NCI-H2171 (cell line): ENCODE data around the gene KDM3A.

ENCODE experiments used
- DNase-seq: peaks from one replicate; lab custom pipeline; 2025; lab: John Stamatoyannopoulos, UW

Gene KDM3A

DNA sequence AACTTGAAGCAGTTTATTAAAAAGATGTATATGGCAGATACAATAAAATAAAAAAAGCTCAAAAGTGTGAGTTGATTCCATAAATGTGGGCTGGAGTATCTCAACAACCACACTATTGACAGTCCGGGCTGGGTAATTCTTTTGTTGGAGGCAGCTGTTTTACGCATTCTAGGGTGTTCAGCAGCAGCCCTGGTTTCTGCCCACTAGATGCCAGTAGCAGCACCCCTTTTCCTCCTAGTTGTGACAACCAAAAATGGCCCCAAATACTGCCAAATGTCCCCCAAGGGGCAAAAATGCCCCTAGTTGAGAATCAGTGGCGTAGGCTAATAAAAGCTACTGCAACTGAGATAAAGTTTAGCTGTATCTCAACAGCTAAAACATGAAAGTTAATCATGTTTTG lies 77.3 kb downstream of the KDM3A start:
- no peak for DNase-seq

DNA sequence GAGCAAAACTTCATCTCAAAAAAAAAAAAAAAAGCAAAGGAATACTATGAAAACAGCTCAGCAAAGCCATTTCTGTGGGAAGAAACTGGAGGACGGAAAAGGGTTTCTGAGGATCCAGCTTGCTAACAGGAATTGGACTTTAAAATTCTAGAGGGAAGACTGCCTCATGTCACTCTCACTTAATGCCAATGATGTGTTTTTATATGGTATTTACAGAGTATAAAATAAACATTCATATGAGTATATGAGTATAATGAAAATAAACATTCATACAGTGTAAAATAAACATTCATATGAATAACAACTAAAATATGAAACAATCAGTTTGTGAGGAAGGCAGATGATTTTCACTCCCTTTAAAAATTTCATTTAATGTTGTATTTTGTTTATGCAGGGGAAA lies 78.2 kb downstream of the KDM3A start:
- no peak for DNase-seq

- no peak for DNase-seq
These were observed 79.0 kb downstream of the KDM3A start for GRCh38 chr2:86520153-86520552.

- no peak for DNase-seq
These were observed 80.8 kb downstream of the KDM3A start for GRCh38 chr2:86521922-86522321.

GRCh38 chr2:86522711-86523110 lies 81.5 kb downstream of the KDM3A start:
- DNase-seq = no peak

DNA sequence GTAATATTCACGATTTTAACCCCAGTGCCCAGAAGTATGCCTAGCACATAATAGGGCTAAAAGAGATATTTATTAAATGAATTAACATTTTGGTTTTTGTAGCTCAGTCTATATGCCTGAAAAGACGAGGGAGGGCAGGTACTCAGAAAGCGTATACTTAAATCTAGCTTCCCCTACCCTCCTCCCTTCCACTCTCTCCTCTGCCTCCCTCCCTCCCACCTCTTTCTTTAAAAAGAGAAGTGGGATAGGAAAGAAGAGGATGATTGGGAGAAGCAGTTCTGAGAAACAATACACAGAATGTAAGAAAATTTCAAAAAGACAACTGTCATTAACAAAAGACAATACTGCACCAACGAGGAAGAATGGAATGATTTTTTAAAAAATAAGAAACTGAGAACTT lies 82.3 kb downstream of the KDM3A start:
- DNase-seq = no peak

DNA sequence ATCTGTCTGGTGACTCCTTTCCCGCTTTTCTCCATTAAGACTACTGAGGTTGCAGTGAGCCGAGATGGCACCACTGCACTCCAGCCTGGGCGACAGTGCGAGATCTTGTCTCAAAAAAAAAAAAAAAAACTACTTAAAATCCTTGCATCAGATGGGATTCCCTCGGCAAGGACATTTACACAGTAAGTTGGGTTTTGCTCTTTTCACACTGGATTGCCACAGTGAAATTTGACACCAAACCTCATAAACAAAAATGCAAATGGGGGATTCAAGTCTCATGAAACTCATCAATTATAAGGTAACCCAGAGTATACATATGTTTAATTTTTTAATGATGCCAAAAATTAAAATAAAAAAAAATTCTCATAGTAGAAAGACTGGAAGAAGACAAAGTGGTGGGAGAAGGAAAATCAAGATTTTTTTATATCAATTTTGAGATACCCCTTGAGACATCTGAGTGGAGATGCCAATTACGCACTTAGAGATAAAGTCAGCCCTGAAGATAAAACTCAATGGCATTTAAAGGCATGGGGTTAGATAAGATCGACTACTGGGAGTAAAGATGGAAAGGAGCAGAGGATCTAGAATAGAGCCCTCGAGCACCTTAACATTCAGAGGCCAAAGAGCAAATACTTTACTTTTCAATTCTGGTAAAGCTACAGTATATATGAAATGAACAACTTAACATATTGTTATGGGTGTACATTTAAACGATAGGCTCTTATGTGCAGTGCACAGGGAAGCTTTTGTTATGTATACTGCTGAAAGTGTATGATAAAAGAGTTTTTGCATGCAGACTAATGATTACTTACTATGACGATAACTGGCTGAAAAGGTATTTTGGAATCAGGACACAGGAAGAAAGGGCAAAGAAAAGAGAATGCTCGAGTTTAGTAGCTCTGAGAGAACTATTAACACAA lies 84.5 kb downstream of the KDM3A start:
- DNase-seq = no peak

DNA sequence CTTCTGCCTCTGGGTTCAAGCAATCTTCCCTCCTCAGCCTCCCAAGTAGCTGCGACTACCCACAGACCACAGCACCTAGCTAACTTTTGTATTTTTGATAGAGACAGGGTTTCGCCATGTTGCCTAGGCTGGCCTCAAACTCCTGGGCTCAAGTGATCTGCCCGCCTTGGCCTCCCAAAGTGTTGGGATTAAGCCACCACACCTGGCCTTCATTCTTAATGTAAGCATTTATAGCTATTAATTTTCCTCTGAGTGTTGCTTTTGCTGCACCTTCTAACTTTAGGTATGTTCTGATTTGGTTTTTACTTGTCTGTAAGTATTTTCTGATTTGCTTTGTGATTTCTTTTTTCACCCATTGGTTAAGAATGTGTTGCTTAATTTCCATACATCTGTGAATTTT lies 92.4 kb downstream of the KDM3A start:
- DNase-seq = no peak

DNA sequence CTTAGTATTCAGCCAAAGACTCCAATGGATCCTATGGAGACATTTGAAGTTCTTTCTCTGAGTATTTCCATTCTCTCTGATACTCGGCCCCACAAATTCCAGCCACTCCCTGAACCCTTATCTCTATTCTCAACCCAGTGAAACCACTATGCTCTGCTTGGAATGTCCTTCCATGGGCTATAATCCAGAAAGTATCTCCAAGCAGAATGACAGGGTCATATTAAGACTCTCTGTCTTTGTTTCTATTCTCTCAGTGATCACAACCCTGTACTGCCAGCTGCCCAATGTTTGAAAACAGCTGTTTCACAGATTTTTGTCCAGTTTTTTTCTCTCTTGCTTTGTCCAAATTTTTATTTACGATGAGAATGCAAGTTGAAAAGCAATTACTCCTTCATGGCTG lies 100.2 kb downstream of the KDM3A start:
- no peak for DNase-seq
